Thyroid gland (tissue), 4 donors: ENCODE data around the gene OR5H15.
"Not testable (repeated sequence)": the region's sequence is repeated elsewhere in the genome, so short reads cannot be mapped to it uniquely, and the experiment has no call there.

Experiments used
- CTCF ChIP-seq, 6 experiments: fragments of 200-600 bp in 3 of 6; fragments of 450-650 bp in 3 of 6; sonication (generic) in 3 of 6; IDR thresholded peaks; one replicate each; pipeline ENCODE4 v1.5.1; 2016 to 2019; ENCODE audit warnings: antibody characterized with exemption in 6 of 6, mild to moderate bottlenecking in 2 of 6, inconsistent platforms in 1 of 6, moderate library complexity in 1 of 6
- POLR2A ChIP-seq, 2 donors: fragments of 450-650 bp; IDR thresholded peaks; one replicate each; pipeline ENCODE4 v1.6.1; 2017; ENCODE audit warnings: antibody characterized with exemption in 2 of 2, mild to moderate bottlenecking in 2 of 2, moderate library complexity in 1 of 2

GRCh38 chr3:98149456-98149855 lies 17.0 kb upstream of the OR5H15 start:
- TF ChIP-seq CTCF, POLR2A (IDR thresholded peaks at IDR 0.05): not testable (repeated sequence)
